ENCODE data around the gene BCAR1. TPM values are rescaled to one million over a fixed set of nuclear protein-coding genes. Genes with fewer than 3 reads are reported as not detected.

Gene BCAR1
- total RNA-seq, 6 experiments from 2014 or later: 126 to 148 (median 130) TPM

- DNase-seq: no peak
- peak overlapping the region; percentile 14; the same call in 1 of the 2 replicates for H3K27ac Mint-ChIP-seq
- H3K27me3 Mint-ChIP-seq (ENCODE audit: insufficient read depth): peaks cover 37% of the 10 kb centered on the region
- H3K36me3 Mint-ChIP-seq (ENCODE audit: low read depth): peaks cover 21% of the 10 kb centered on the region
- TF ChIP-seq, protein P1, sequence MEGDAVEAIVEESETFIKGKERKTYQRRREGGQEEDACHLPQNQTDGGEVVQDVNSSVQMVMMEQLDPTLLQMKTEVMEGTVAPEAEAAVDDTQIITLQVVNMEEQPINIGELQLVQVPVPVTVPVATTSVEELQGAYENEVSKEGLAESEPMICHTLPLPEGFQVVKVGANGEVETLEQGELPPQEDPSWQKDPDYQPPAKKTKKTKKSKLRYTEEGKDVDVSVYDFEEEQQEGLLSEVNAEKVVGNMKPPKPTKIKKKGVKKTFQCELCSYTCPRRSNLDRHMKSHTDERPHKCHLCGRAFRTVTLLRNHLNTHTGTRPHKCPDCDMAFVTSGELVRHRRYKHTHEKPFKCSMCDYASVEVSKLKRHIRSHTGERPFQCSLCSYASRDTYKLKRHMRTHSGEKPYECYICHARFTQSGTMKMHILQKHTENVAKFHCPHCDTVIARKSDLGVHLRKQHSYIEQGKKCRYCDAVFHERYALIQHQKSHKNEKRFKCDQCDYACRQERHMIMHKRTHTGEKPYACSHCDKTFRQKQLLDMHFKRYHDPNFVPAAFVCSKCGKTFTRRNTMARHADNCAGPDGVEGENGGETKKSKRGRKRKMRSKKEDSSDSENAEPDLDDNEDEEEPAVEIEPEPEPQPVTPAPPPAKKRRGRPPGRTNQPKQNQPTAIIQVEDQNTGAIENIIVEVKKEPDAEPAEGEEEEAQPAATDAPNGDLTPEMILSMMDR (IDR thresholded peaks at IDR 0.05): no peak
- H3K9me3 Mint-ChIP-seq: peaks cover 10% of the 10 kb centered on the region; the same call in 1 of the 2 replicates
- H3K4me1 Mint-ChIP-seq (ENCODE audit: low read depth): peaks cover 17% of the 10 kb centered on the region
- H3K4me3 Mint-ChIP-seq: no peak overlapping the region; the same call in 1 of the 2 replicates
Observed at GRCh38 chr16:75228143-75228976, 23.1 kb downstream of the BCAR1 start.

DNA sequence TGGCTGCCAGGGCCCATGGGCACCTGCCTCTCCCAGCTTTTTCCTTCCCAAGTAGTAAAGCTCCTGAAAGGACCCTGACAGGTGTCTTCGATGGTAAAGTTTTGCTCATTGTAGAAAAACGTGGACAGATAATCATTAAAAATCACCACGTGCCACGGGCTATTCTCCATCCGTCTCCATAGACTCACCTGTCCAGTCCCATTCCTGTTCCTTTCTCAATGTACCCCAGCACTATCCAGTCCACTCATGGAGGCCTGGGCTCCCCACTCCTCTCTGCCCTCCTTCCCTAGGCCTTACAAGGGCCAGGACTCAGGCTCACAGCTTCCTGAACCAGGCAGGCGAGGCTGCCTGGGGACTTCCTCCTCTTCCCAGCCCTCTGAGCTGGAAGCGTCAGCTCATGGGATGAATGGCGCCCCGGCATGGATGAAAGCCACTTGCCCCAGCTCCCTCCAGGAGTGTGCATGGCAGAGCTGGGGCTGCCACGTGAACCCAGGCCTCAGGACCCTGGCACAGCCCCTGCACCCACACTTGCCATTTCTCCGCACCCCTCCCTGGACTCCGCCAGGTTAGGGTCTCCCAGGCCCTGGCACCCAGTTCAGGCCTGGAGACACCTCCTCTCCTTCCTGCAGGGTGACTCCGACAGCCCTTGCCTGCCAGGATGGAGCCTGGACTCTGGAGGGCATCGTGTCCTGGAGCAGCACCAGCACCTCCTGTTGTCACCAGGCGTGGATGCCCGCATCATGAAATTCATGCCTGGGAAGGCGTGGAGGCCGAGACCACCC is 23.9 kb downstream of the BCAR1 start:
- Mint-ChIP-seq H3K36me3 (ENCODE audit: low read depth) (peaks cover 15% of the 10 kb centered on the region), H3K4me3 (peak overlapping the region; percentile 13; the same call in 1 of the 2 replicates), H3K4me1 (ENCODE audit: low read depth) (peaks cover 17% of the 10 kb centered on the region), H3K27ac (peak overlapping the region; percentile 14), H3K27me3 (ENCODE audit: insufficient read depth) (peaks cover 37% of the 10 kb centered on the region), H3K9me3 (peaks cover 10% of the 10 kb centered on the region; the same call in 1 of the 2 replicates)
- TF ChIP-seq, protein P1 (IDR thresholded peaks at IDR 0.05): no peak
- DNase-seq: no peak

DNA sequence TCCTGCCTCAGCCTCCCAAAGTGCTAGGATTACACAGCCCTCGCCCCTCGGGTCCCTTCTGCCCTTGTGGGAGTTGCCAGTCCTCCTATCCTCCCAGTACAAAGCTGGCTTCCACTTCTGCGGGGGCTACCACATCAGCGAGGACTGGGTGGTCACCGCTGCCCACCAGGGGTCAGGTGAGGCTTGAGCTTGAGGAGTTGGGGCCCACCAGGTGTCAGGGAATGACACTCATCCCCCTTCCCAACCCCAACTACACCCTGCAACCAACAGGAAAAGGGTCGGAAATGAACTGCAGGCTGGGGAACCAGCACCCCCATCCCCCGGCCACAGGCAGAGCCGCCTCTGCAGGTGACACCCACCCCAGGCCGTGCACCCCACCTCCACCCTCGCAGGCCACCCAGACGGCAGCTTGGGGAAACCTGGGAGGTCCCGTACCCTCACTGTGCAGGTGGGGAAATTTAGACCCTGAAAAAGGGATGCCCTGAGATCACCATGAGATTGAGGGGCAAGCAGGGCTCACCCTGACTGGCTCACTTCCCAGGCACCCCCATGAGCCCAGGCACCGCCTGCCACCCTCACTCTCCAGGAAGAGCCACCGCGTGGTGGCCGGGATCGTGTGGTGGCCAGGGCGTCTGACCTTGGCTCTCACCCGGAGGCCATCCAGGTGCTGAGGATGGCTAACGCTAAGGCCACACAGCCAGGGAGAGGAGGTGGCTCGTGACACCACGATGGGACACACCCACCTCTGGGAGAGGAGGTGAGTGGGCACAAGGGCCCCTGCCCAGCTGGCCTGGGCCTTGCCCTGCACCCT is 24.7 kb downstream of the BCAR1 start:
- no peak overlapping the region for H3K4me3 Mint-ChIP-seq
- no peak for DNase-seq
- H3K27me3 Mint-ChIP-seq (ENCODE audit: insufficient read depth): peaks cover 37% of the 10 kb centered on the region
- peaks cover 17% of the 10 kb centered on the region for H3K4me1 Mint-ChIP-seq (ENCODE audit: low read depth)
- peaks cover 13% of the 10 kb centered on the region for H3K36me3 Mint-ChIP-seq (ENCODE audit: low read depth)
- TF ChIP-seq, protein P1 (IDR thresholded peaks at IDR 0.05): no peak
- H3K9me3 Mint-ChIP-seq: peaks cover 10% of the 10 kb centered on the region; the same call in 1 of the 2 replicates
- no peak overlapping the region for H3K27ac Mint-ChIP-seq

- DNase-seq: no peak
- TF ChIP-seq, protein P1 (IDR thresholded peaks at IDR 0.05): no peak
- peaks cover 35% of the 10 kb centered on the region for H3K27me3 Mint-ChIP-seq (ENCODE audit: insufficient read depth)
- peak overlapping the region; percentile 53; the same call in 1 of the 2 replicates for H3K4me3 Mint-ChIP-seq
- H3K27ac Mint-ChIP-seq: no peak overlapping the region; the same call in 1 of the 2 replicates
- H3K9me3 Mint-ChIP-seq: peaks cover 10% of the 10 kb centered on the region; the same call in 1 of the 2 replicates
- H3K36me3 Mint-ChIP-seq (ENCODE audit: low read depth): peaks cover 6% of the 10 kb centered on the region
- peaks cover 10% of the 10 kb centered on the region; the same call in 1 of the 2 replicates for H3K4me1 Mint-ChIP-seq (ENCODE audit: low read depth)
Observed at GRCh38 chr16:75225678-75226515, 25.5 kb downstream of the BCAR1 start.
